Mucosa of rectum (tissue), 2 donors: Measurements from ENCODE around the gene NCF2.

Experiments
- H3K27ac ChIP-seq, 2 donors: one replicate each; pipeline ENCODE4 v1.7.0; 2013; ENCODE audit warnings: inconsistent platforms in 2 of 2, low read depth in 2 of 2, low read length in 2 of 2
- H3K27me3 ChIP-seq, 2 donors: one replicate each; pipeline ENCODE4 v1.7.0; 2013; ENCODE audit warnings: low read length in 2 of 2; ENCODE audit not compliant: control insufficient read depth in 2 of 2, insufficient read depth in 2 of 2
- H3K36me3 ChIP-seq, 2 donors: one replicate each; pipeline ENCODE4 v1.7.0; 2013; ENCODE audit warnings: low read length in 2 of 2; ENCODE audit not compliant: control insufficient read depth in 2 of 2, insufficient read depth in 2 of 2
- H3K4me1 ChIP-seq, 2 donors: one replicate each; pipeline ENCODE4 v1.7.0; 2013; ENCODE audit warnings: low read length in 2 of 2, mild to moderate bottlenecking in 1 of 2; ENCODE audit not compliant: control insufficient read depth in 2 of 2, insufficient read depth in 2 of 2
- H3K4me3 ChIP-seq, 2 donors: one replicate each; pipeline ENCODE4 v1.7.0; 2013; ENCODE audit warnings: low read length in 2 of 2
- H3K9ac ChIP-seq, 2 donors: one replicate each; pipeline ENCODE4 v1.7.0; 2013; ENCODE audit warnings: low read length in 2 of 2, low read depth in 1 of 2, mild to moderate bottlenecking in 1 of 2
- H3K9me3 ChIP-seq, 2 donors: one replicate each; pipeline ENCODE4 v1.7.0; 2013; ENCODE audit warnings: low read length in 2 of 2; ENCODE audit not compliant: control insufficient read depth in 2 of 2
- donor health status: healthy.
- donor health status: Normal muscosa, but diverticular disease.

The NCF2 gene

DNA sequence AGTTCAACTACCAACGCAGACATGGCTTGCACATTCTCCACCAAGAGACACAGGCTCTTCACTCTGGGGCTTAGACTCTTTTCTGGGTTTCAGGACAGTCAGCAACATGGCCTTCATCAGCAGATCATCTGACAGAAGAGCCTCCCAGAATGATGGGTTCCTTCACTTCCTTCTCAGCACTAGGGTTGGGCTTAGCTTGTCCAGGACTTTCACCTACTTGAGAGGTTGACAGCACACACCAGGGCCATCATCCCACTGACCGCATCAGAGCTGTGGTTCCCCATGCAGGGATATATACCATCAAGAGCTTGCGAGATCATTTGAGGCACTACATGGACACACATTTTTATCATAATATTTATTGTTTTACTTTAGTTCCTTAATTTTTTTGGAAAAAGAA is 10.4 kb upstream of the NCF2 start:
- Histone ChIP-seq H3K4me1 (peaks cover 2 to 10% of the 10 kb centered on the region in 2 donors), H3K36me3 (no peaks in the 10 kb centered on the region), H3K4me3 (no peak overlapping the region), H3K27ac (no peak overlapping the region), H3K9ac (no peak overlapping the region), H3K27me3 (no peaks in the 10 kb centered on the region), H3K9me3 (no peaks in the 10 kb centered on the region)

DNA sequence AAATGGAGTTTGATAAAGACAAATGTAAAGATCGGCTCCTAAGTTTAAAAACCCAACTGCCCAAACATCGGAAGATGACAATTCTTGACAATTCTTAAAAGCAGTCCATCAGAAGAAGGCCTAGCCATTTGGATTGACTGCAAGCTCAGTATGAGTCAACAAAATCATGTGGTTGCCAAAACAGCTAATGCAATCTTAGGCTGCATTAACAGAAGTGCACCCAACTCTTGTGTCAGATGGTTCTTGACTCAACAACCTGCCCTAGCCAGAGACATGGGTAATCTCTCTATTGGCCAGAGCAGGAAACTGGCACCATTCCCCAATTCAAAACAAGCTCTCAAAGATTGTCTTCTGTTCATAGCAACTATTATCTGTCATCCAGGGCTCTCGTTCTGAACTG is 9.9 kb upstream of the NCF2 start:
- no peaks in the 10 kb centered on the region for H3K27me3 ChIP-seq
- H3K36me3 ChIP-seq = no peaks in the 10 kb centered on the region
- H3K9me3 ChIP-seq = no peaks in the 10 kb centered on the region
- peaks cover 2 to 10% of the 10 kb centered on the region in 2 donors for H3K4me1 ChIP-seq
- H3K4me3 ChIP-seq = no peak overlapping the region
- H3K9ac ChIP-seq = no peak overlapping the region
- no peak overlapping the region for H3K27ac ChIP-seq

GRCh38 chr1:183598386-183598785 is 8.1 kb upstream of the NCF2 start:
- Histone ChIP-seq H3K4me1 (peaks cover 2 to 4% of the 10 kb centered on the region in 2 donors), H3K27me3 (no peaks in the 10 kb centered on the region), H3K4me3 (no peak overlapping the region), H3K9me3 (no peaks in the 10 kb centered on the region), H3K27ac (no peak overlapping the region), H3K9ac (no peak overlapping the region), H3K36me3 (no peaks in the 10 kb centered on the region)

- Histone ChIP-seq H3K4me1 (peaks cover 0 to 3% of the 10 kb centered on the region in 2 donors), H3K4me3 (no peak overlapping the region), H3K27ac (no peak overlapping the region), H3K36me3 (no peaks in the 10 kb centered on the region), H3K9me3 (no peaks in the 10 kb centered on the region), H3K9ac (no peak overlapping the region), H3K27me3 (no peaks in the 10 kb centered on the region)
Measured at GRCh38 chr1:183597656-183598347, 7.5 kb upstream of the NCF2 start.

DNA sequence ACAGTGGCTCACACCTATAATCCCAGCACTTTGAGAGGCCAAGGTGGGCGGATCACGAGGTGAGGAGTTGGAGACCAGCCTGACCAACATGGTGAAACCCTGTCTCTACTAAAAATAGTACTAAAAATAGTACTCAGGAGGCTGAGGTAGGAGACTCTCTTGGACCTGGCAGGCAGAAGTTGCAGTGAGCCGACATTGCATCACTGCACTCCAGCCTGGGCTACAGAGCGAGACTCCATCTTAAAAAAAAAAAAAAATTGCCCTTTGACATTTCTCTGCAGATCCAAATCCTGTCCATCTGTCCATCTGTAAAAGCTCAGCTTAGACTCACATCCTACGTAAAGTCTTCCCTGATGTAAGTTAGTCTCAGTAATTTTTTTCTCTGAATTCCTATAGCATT is 6.2 kb upstream of the NCF2 start:
- Histone ChIP-seq H3K4me3 (no peak overlapping the region), H3K4me1 (no peaks in the 10 kb centered on the region), H3K27me3 (no peaks in the 10 kb centered on the region), H3K27ac (no peak overlapping the region), H3K36me3 (no peaks in the 10 kb centered on the region), H3K9ac (no peak overlapping the region), H3K9me3 (no peaks in the 10 kb centered on the region)

- H3K4me3 ChIP-seq = no peak overlapping the region
- no peaks in the 10 kb centered on the region for H3K27me3 ChIP-seq
- H3K36me3 ChIP-seq = no peaks in the 10 kb centered on the region
- H3K27ac ChIP-seq = no peak overlapping the region
- H3K9me3 ChIP-seq = no peaks in the 10 kb centered on the region
- H3K4me1 ChIP-seq = peaks cover 0 to 4% of the 10 kb centered on the region in 2 donors
- H3K9ac ChIP-seq = no peak overlapping the region
Measured at GRCh38 chr1:183595537-183595936, 5.3 kb upstream of the NCF2 start.

DNA sequence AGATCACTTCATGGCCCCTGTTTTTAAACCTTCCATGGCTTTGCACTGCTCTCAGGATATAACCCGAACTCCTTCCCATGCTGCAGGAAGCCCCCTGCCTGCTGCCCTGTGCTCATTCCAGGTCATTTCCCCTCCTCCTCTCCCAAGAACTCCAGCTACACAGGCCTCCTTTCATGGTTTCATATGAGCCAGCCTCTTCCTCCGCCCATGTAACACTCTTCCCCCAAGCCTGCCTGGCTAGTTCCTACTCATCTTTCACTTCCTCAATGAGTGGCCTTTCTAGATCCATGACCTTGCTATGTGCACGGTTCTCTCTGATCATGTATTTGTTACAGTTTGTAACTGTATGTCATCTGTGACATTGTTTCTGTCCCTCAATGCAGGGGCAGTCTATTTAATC is 3.1 kb upstream of the NCF2 start:
- no peak overlapping the region for H3K4me3 ChIP-seq
- H3K9me3 ChIP-seq = no peaks in the 10 kb centered on the region
- no peak overlapping the region for H3K9ac ChIP-seq
- no peaks in the 10 kb centered on the region for H3K36me3 ChIP-seq
- H3K27me3 ChIP-seq = no peaks in the 10 kb centered on the region
- peaks cover 8 to 15% of the 10 kb centered on the region in 2 donors for H3K4me1 ChIP-seq
- peak overlapping the region in 1 of 2 donors; percentile 35 for H3K27ac ChIP-seq

DNA sequence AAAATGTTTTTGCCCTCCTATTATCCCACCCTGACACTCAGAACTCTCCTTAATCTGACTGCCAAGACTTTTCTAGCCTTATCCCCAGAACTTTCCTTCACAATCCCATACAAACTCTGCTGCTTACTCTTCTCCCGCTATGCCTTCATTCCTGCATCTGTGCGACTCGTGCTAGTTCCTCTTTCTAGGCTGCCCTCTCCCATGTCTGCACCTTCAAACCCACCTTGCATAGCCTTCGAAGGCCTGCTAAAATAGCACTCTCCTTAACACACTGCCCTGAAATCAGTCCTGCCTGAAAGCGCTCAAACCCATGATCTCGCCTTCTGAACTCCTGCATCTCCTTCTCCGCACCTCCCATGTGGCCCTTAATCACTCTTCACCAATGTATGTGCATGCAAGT is 2.5 kb upstream of the NCF2 start:
- Histone ChIP-seq H3K9me3 (no peaks in the 10 kb centered on the region), H3K4me3 (no peak overlapping the region), H3K4me1 (peaks cover 8 to 15% of the 10 kb centered on the region in 2 donors), H3K9ac (no peak overlapping the region), H3K27me3 (no peaks in the 10 kb centered on the region), H3K36me3 (no peaks in the 10 kb centered on the region), H3K27ac (peak overlapping the region in 1 of 2 donors; percentile 35)

- no peaks in the 10 kb centered on the region for H3K27me3 ChIP-seq
- H3K4me1 ChIP-seq = peaks cover 8 to 15% of the 10 kb centered on the region in 2 donors
- no peaks in the 10 kb centered on the region for H3K36me3 ChIP-seq
- peak overlapping the region; percentile 15 to 68 for H3K27ac ChIP-seq
- no peak overlapping the region for H3K9ac ChIP-seq
- H3K9me3 ChIP-seq = no peaks in the 10 kb centered on the region
- H3K4me3 ChIP-seq = peak overlapping the region in 1 of 2 donors; percentile 58
Measured at GRCh38 chr1:183589874-183590243, 400 bp downstream of the NCF2 start.

DNA sequence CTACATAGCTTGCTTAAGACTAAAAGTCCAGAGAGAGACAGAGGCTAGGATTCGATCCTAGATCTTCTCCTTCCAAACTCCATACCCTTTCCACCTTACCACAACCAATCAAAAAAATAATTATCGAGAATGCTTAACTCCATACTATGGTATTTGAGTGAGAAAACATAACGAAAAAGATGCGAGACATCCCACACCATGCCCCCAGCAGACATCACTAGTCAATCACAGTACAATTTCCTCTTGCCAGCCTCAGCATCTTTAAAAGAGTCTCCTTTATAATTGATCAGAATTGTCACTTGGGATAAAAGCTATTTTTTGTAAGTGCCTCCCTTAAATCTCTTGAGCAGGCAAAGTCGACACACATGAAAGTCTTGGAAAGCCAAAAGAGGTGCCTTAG is 875 bp downstream of the NCF2 start:
- Histone ChIP-seq H3K4me1 (peaks cover 8 to 15% of the 10 kb centered on the region in 2 donors), H3K9me3 (no peaks in the 10 kb centered on the region), H3K4me3 (peak overlapping the region in 1 of 2 donors; percentile 56), H3K27me3 (no peaks in the 10 kb centered on the region), H3K27ac (peak overlapping the region in 1 of 2 donors; percentile 68), H3K36me3 (no peaks in the 10 kb centered on the region), H3K9ac (no peak overlapping the region)
